A673 (cell line): ENCODE data around the gene MED14. TPM values are rescaled to one million over a fixed set of nuclear protein-coding genes. Genes with fewer than 3 reads are reported as not detected.

Source experiments
- BruUV-seq: library from RNA; stranded (reverse); fragments of 400-500 nt; replicated peaks from 2 replicates; lab custom pipeline; 2021; lab: Mats Ljungman, UMichigan
- CTCF ChIA-PET: fragments of 300-600 bp; sonication (Branson Sonifier 250); formaldehyde crosslinking; loops from one replicate; lab custom pipeline; 2022; ENCODE audit warnings: antibody characterized with exemption; lab: Charles Lee
- POLR2A ChIA-PET: fragments of 300-600 bp; sonication (Branson Sonifier 250); formaldehyde crosslinking; loops from one replicate; lab custom pipeline; 2022; ENCODE audit warnings: antibody characterized with exemption; ENCODE audit not compliant: low non-redundant PET; lab: Charles Lee
- DNase-seq: peaks from one replicate; pipeline ENCODE4 v3.0.0-alpha.2; 2015; ENCODE audit warnings: low spot score
- H3K27ac ChIP-seq: fragments of 200-600 bp; sonication (generic); 2 replicates; pipeline ENCODE4 v1.5.1; 2016; ENCODE audit warnings: mixed run types, low read depth, mild to moderate bottlenecking, mixed read lengths, antibody characterized with exemption, low read length; ENCODE audit not compliant: poor library complexity, severe bottlenecking
- H3K27me3 ChIP-seq: fragments of 200-600 bp; sonication (generic); replicated peaks from 2 replicates; pipeline ENCODE4 v1.6.1; 2017; ENCODE audit warnings: mixed run types, low read depth, mild to moderate bottlenecking, mixed read lengths, antibody characterized with exemption, low read length; ENCODE audit not compliant: insufficient read depth, poor library complexity
- H3K36me3 ChIP-seq: fragments of 200-600 bp; sonication (generic); 2 replicates; pipeline ENCODE4 v1.6.1; 2016; ENCODE audit warnings: mixed run types, mild to moderate bottlenecking, mixed read lengths, antibody characterized with exemption, low read length; ENCODE audit not compliant: insufficient read depth, poor library complexity, severe bottlenecking
- H3K4me1 ChIP-seq: fragments of 200-600 bp; sonication (generic); 2 replicates; pipeline ENCODE4 v1.6.1; 2017; ENCODE audit warnings: mixed run types, mild to moderate bottlenecking, mixed read lengths, antibody characterized with exemption, low read length; ENCODE audit not compliant: insufficient read depth, poor library complexity, severe bottlenecking
- H3K4me3 ChIP-seq: fragments of 200-600 bp; sonication (generic); 2 replicates; pipeline ENCODE4 v1.5.1; 2016; ENCODE audit warnings: low read depth, mixed run types, mild to moderate bottlenecking, mixed read lengths, low read length; ENCODE audit not compliant: poor library complexity, severe bottlenecking
- H3K9me3 ChIP-seq: fragments of 200-600 bp; sonication (generic); 2 replicates; pipeline ENCODE4 v1.6.1; 2016; ENCODE audit warnings: mixed run types, low read depth, mild to moderate bottlenecking, mixed read lengths, antibody characterized with exemption, low read length; ENCODE audit not compliant: poor library complexity, severe bottlenecking
- CTCF ChIP-seq: fragments of 300-800, 200-600 bp; sonication (generic); conservative IDR thresholded peaks from 2 replicates; pipeline ENCODE4 v1.5.1; 2017; ENCODE audit warnings: low read depth, mild to moderate bottlenecking, antibody characterized with exemption, low read length, moderate library complexity, mixed read lengths
- EZH2 ChIP-seq: fragments of 200-600 bp; sonication (generic); IDR thresholded peaks from 2 replicates; pipeline ENCODE4 v1.6.1; 2017; ENCODE audit warnings: borderline replicate concordance, low read depth, mild to moderate bottlenecking, mixed read lengths, antibody characterized with exemption, low read length; ENCODE audit not compliant: poor library complexity, severe bottlenecking
- intact Hi-C: fragments of 100-400 bp; cut with micrococcal nuclease; formaldehyde crosslinking; loops from one replicate; pipeline ENCODE4 v1.10.0; 2022; ENCODE audit not compliant: unreplicated experiment
- total RNA-seq: library from RNA; stranded (reverse); gene quantifications from 2 replicates; pipeline ENCODE4 v1.2.3, GENCODE V29; 2021

The MED14 gene
- total RNA-seq, 1 experiment from 2014 or later: 59.1 TPM

GRCh38 chrX:40661489-40661888 is 73.9 kb downstream of the MED14 start:
- TF ChIP-seq CTCF: no peak
- Histone ChIP-seq H3K4me1 (no peaks in the 10 kb centered on the region), H3K9me3 (no peaks in the 10 kb centered on the region), H3K27ac (no peak overlapping the region), H3K4me3 (no peak overlapping the region), H3K27me3 (no peaks in the 10 kb centered on the region), H3K36me3 (peaks cover 23% of the 10 kb centered on the region)
- POLR2A ChIA-PET: no interaction called here
- no peak for DNase-seq
- CTCF ChIA-PET: no interaction called here
- intact Hi-C loops: no loop called here
- no TSS peak for BruUV-seq

GRCh38 chrX:40660381-40660780 is 75.0 kb downstream of the MED14 start:
- no peaks in the 10 kb centered on the region for H3K27me3 ChIP-seq
- no peak for TF ChIP-seq CTCF
- CTCF ChIA-PET: no interaction called here
- no peaks in the 10 kb centered on the region for H3K9me3 ChIP-seq
- no TSS peak for BruUV-seq
- no peak overlapping the region for H3K27ac ChIP-seq
- H3K36me3 ChIP-seq: peaks cover 23% of the 10 kb centered on the region
- no peak for DNase-seq
- H3K4me3 ChIP-seq: no peak overlapping the region
- POLR2A ChIA-PET: no interaction called here
- intact Hi-C loops: no loop called here
- H3K4me1 ChIP-seq: no peaks in the 10 kb centered on the region

DNA sequence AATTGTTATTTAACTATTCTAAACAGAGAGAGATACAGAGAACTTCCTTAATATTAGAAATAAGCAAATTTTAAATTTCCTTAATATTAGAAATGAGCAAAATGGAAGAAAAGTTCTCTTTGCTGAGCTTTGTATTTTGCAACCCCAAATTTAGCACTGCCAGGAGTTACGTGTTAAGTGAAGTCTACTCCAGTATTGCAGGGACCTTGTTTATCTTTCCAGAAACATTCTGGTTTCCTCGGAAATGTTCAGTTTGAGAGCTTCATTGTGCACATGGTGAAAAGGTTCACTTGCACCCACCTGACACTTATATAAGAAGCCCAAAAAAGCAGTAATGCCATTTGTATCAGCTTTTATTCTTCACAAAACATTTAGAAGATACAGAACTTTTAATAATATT is 81.8 kb downstream of the MED14 start:
- intact Hi-C loops: no loop called here
- Histone ChIP-seq H3K27ac (no peak overlapping the region), H3K4me3 (no peak overlapping the region), H3K36me3 (peaks cover 6% of the 10 kb centered on the region), H3K4me1 (no peaks in the 10 kb centered on the region), H3K27me3 (no peaks in the 10 kb centered on the region), H3K9me3 (no peaks in the 10 kb centered on the region)
- ChIA-PET POLR2A (no interaction called here), CTCF (no interaction called here)
- TF ChIP-seq EZH2: no peak
- TF ChIP-seq CTCF: no peak
- no peak for DNase-seq
- no TSS peak for BruUV-seq
